Measurements from ENCODE around the gene CAPZB.

Gene CAPZB

DNA sequence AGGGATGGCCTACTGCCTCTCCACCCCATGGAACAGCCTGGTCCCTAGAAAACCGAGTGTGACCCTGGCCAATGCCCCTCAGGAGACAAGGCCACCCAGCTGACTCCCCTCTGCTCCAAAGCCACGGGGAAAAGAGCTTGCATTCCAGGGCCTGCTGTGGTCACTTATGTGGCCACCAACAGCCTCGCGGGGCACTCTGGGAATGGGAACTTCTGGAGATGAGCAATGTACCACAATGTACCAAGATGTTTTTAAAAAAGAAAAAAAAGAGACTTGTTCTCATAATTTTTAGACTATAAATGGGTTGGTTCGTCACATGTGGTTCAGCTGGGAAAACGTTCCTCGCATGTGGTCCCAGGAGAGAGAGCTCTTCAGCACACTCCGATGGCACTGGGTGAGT, 110.4 kb downstream of the CAPZB start:
- no peaks in the 10 kb centered on the region for H3K4me1 ChIP-seq
- no peak for DNase-seq (ENCODE audit: low spot score in 2 of 2)
- in situ Hi-C loops (cut with MboI; ENCODE audit: low sequenced_read_pairs): no loop called here
- no peaks in the 10 kb centered on the region for H3K27me3 ChIP-seq (ENCODE audit: low read depth)
- peaks cover 25% of the 10 kb centered on the region for H3K36me3 ChIP-seq (replicated peaks)
- H3K4me3 ChIP-seq: no peak overlapping the region
- no peaks in the 10 kb centered on the region for H3K9me3 ChIP-seq

DNA sequence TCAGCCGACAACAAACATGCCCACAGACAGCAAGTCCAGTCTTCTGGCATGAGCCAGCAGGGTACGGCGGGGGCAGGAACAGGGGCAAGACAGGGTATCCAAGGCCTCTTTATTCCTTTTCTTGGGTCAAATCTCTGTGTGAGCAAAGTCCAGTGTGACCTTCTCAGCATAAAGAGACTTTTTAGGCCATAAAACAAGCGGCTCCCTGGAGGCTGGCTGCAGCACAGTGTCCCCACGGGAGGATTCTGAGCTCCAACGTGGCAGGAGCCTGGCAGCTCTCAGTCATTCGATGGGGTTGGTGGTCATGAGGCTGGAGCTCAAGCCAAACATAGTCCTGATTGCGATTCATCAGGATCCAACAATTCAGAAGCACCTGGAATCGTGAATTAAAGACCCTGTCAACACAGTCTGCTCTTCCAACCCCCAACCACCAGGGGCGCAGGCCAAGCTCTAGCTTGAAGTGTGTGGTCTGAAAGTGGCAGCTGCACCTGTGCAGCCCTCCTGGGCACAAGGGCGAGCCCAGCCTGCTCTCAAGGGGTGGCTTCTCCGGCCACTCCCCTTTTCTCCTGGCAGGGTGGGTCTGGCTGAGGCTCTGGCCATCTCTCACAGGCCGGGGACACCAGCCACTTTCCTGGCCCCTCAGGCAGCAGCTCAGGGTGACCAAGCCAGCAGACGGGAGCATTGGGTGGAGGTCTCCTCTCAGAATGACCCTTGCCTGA, 111.1 kb downstream of the CAPZB start:
- Histone ChIP-seq H3K4me1 (no peaks in the 10 kb centered on the region), H3K9me3 (no peaks in the 10 kb centered on the region), H3K27me3 (ENCODE audit: low read depth) (no peaks in the 10 kb centered on the region), H3K36me3 (replicated peaks) (peaks cover 24% of the 10 kb centered on the region), H3K4me3 (no peak overlapping the region)
- in situ Hi-C loops (cut with MboI; ENCODE audit: low sequenced_read_pairs): no loop called here
- DNase-seq (ENCODE audit: low spot score in 2 of 2): no peak

DNA sequence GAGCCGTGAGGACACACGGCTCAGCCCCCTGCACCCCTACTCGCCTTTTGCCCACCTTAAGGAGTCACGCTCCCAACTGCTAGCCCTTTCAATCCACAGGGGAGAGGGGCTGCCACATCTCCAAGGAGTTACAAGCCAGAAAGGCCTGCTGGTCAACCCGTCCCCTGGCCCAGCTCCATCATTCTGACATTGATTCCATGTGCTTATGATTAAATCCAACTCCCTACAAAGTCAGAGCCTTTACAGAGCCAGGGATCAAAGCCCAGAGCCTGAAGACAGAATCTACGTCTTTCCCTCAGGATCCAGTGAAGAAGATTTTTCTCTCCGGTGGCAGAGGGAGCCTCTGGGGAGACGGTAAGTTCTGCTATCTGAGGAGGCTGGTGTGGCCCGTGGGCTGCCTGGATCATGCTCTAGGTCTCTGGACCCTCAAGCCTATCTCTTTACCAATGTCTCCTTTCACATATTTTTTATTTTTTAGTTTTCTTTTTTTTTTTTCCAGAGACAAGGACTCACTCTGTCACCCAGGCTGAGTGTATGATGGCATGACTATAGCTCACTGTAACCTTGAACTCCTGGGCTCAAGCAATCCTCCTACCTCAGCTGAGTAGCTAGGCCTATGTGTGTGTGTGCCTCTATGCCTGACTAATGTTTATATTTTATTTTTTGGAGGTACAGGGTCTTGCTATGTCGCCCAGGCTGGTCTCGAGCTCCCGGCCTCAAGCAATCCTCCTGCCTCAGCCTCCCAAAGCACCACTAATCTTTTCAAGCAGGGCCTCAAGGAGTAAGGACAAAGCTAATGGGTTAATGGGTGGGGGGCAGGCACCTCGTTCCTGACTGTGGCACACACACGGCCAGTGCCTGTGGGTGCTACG, 111.9 kb downstream of the CAPZB start:
- Histone ChIP-seq H3K27me3 (ENCODE audit: low read depth) (no peaks in the 10 kb centered on the region), H3K36me3 (replicated peaks) (peaks cover 22% of the 10 kb centered on the region), H3K4me1 (no peaks in the 10 kb centered on the region), H3K4me3 (no peak overlapping the region), H3K9me3 (no peaks in the 10 kb centered on the region)
- DNase-seq (ENCODE audit: low spot score in 2 of 2): no peak
- in situ Hi-C loops (cut with MboI; ENCODE audit: low sequenced_read_pairs): no loop called here

DNA sequence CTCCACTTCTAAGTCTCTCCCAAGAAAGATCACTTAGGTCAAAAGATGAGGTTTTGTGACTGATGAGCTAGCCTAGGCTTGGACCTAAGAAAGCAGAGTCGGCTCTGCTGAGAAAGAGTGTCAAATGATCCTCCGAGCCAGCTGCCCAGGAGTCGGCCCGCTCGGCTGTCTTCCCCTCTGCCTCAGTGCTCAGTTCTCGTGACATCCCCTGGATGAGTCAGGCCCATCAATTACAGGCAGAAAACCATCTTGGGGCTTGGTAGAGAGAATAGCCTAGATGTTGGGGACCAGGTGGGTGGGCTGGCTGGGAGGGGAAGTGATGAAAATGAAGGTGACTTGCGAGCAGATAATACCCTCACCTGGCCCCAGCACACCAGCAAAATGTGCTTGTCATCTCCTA, 112.7 kb downstream of the CAPZB start:
- Histone ChIP-seq H3K9me3 (no peaks in the 10 kb centered on the region), H3K36me3 (replicated peaks) (peaks cover 13% of the 10 kb centered on the region), H3K4me3 (no peak overlapping the region), H3K27me3 (ENCODE audit: low read depth) (no peaks in the 10 kb centered on the region), H3K4me1 (no peaks in the 10 kb centered on the region)
- DNase-seq (ENCODE audit: low spot score in 2 of 2): no peak
- in situ Hi-C loops (cut with MboI; ENCODE audit: low sequenced_read_pairs): no loop called here

DNA sequence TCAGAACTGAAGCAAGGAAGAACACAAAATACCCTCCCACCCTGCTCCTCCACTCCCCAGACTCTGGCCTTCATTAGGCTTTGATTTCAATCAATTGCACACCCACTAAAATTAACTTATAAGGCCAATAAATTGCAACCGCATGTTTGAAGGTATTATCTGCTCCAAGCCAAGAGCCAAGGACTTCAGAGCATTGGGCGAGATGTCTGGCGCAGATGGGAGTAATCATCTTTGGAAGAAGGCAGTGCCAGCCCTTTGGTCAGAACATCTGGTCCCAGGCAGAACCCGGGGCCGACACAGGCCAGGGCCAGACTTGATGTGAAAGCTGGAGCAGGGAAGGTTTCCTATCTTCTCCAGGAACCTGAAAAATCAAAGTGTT, 113.2 kb downstream of the CAPZB start:
- Histone ChIP-seq H3K4me1 (no peaks in the 10 kb centered on the region), H3K36me3 (replicated peaks) (peaks cover 9% of the 10 kb centered on the region), H3K9me3 (no peaks in the 10 kb centered on the region), H3K27me3 (ENCODE audit: low read depth) (no peaks in the 10 kb centered on the region), H3K4me3 (no peak overlapping the region)
- no peak for DNase-seq (ENCODE audit: low spot score in 2 of 2)
- in situ Hi-C loops (cut with MboI; ENCODE audit: low sequenced_read_pairs): no loop called here

DNA sequence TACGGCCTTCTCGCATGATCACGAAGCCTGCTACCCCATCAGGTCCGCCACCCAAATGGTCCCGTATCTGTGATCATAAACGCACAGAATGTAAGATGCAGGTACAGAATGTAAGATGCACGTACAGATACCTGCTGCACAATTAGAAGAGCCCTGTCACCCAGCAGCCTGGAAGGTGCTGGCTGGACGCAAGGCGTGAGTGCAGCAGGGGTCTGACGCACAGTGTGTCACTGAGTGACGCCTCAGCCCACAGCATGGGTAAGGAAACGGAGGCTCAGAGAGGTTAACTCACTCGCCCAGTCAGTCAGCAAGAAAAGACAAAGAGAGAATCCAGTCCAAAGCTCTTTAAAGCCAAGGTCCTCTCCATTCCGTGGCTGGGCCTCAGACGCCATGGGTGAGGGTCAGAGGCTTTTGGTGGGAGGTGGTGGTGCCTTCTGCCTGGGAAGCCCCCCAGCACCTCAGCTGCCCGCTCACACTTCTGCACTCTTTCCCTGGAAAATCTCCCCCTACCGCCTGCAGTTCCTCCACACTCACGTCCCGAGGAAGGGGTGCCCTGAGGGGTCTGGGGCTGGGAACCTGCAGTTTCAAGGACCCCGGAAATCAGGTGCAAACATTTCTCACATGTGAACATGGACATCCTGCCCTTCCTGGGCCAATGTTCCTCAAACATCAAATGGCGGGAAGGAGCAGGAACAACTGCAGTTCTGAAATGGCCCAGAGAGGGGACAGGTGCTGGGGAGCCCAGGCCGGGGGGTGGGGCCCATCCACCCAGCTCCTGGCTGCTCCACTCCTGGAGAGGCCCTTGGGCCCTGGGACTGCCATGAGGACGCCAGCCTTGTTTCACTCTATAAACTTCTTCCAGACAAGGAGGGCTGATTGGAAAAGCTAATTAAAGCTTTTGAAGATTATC, 113.9 kb downstream of the CAPZB start:
- H3K36me3 ChIP-seq (replicated peaks): peaks cover 2% of the 10 kb centered on the region
- H3K4me3 ChIP-seq: no peak overlapping the region
- H3K4me1 ChIP-seq: no peaks in the 10 kb centered on the region
- in situ Hi-C loops (cut with MboI; ENCODE audit: low sequenced_read_pairs): no loop called here
- DNase-seq (ENCODE audit: low spot score in 2 of 2): no peak
- no peaks in the 10 kb centered on the region for H3K9me3 ChIP-seq
- H3K27me3 ChIP-seq (ENCODE audit: low read depth): no peaks in the 10 kb centered on the region

DNA sequence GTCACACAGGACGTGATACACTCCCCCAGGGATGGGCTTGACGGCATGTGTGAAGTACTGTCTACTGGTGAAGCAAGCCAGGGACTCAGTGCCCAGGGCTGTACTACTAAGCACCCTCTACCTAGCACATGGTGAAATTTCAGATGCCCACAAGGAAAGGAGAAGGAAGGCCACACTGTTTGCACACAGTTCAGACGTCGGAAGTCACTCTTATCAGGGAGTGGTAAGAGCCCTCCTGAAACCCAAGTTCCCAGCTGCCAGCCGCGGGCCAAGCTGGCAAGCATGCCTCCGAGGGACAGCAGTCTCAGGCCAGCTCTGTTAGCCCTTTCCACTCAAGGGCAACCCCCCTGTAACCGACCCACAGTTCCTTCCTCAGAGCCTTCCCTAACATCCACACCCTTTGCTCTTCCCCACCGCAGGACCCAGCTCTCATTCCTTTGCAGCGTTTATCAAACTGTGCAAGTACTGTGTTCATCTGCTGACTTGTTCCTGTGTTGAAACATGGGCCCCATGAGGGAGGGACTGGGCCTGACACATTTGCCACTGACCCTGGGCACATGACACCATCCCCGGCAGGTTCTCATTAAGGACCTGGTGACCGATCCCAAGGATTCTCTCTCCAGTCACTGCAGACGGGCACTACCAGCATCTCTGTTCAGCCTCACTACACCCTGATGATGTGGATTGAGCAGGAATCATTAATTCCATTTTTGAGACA, 114.7 kb downstream of the CAPZB start:
- Histone ChIP-seq H3K9me3 (no peaks in the 10 kb centered on the region), H3K36me3 (replicated peaks) (no peaks in the 10 kb centered on the region; the same call in 1 of the 2 replicates), H3K27me3 (ENCODE audit: low read depth) (no peaks in the 10 kb centered on the region), H3K4me1 (no peaks in the 10 kb centered on the region), H3K4me3 (no peak overlapping the region)
- in situ Hi-C loops (cut with MboI; ENCODE audit: low sequenced_read_pairs): no loop called here
- no peak for DNase-seq (ENCODE audit: low spot score in 2 of 2)

DNA sequence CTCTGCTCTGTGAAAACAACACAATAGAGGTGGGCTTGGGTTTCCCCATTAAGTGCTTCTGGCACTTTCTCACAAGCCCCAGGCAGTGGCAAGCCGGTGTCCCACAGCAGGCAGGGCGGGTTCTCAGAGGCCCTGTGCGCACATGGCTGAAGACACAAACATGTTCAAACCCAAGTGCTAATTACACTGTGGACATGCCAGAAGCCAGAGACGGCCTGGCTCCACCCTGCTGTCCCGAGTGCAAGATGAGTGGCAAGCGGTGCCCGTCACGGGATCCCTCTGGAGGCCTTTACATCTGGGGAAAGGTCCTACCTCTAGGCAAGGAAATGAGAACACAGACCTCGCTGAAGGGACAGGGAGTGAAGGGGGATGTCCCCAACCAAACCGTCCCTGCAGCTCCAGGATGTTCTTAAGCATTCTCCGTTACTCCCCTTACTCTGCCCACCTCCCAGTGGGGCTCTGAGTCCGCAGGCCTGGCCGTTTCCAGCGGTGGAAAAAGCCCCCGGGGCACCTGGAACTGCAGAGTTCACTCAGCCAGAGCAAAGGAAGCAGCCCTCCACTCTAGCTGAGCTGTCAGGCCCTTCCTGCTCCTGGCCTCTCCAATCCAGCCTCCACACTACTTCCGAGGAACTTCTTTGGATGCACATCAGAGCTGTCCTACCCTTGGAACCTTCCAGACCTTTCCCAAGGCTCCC, 115.8 kb downstream of the CAPZB start:
- no peak for DNase-seq (ENCODE audit: low spot score in 2 of 2)
- H3K4me1 ChIP-seq: no peaks in the 10 kb centered on the region
- no peaks in the 10 kb centered on the region for H3K36me3 ChIP-seq (replicated peaks)
- in situ Hi-C loops (cut with MboI; ENCODE audit: low sequenced_read_pairs): no loop called here
- H3K4me3 ChIP-seq: no peak overlapping the region
- H3K27me3 ChIP-seq (ENCODE audit: low read depth): no peaks in the 10 kb centered on the region
- H3K9me3 ChIP-seq: no peaks in the 10 kb centered on the region

DNA sequence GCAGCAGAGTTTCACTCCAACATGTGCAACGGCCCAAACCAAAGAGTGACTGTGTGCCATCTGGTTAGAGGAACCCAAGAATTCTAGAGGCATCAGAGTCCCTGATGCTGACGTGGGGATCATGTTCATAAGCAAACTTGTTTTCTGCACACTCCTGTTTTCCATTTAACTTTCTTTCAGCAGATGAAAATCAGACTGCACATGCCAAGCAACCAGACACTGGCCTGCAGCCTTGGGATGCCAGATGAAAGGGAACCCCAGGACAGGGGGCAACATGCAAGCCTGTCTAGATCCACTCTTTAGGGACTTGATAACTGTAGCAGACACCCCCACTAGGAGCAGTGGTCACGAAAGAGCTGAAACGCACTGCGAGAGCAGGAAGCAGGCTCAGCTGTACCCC, 116.4 kb downstream of the CAPZB start:
- in situ Hi-C loops (cut with MboI; ENCODE audit: low sequenced_read_pairs): no loop called here
- no peaks in the 10 kb centered on the region for H3K27me3 ChIP-seq (ENCODE audit: low read depth)
- H3K4me3 ChIP-seq: no peak overlapping the region
- no peaks in the 10 kb centered on the region for H3K9me3 ChIP-seq
- no peak for DNase-seq (ENCODE audit: low spot score in 2 of 2)
- H3K4me1 ChIP-seq: no peaks in the 10 kb centered on the region
- H3K36me3 ChIP-seq (replicated peaks): no peaks in the 10 kb centered on the region

DNA sequence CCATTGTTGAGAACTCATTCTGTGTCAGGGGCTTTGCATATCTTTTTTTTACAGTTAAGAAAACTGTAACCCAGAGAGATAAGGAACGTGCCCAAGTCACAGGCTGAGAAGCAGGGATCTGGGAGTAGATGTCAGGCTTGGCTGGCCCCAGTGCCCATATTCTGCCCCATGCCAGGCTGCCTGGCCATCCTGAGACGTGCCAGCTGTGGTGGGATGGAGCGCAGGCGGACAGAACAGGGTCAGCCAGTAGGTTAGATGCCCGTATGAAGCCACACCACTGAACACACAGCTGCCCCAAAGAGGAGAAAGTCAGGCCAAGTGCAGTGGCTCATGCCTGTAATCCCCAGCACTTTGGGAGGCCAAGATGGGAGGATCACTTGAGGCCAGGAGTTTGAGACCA, 117.3 kb downstream of the CAPZB start:
- no peaks in the 10 kb centered on the region for H3K27me3 ChIP-seq (ENCODE audit: low read depth)
- no peaks in the 10 kb centered on the region for H3K36me3 ChIP-seq (replicated peaks)
- no peak for DNase-seq (ENCODE audit: low spot score in 2 of 2)
- H3K9me3 ChIP-seq: no peaks in the 10 kb centered on the region
- H3K4me1 ChIP-seq: no peaks in the 10 kb centered on the region
- in situ Hi-C loops (cut with MboI; ENCODE audit: low sequenced_read_pairs): no loop called here
- no peak overlapping the region for H3K4me3 ChIP-seq

DNA sequence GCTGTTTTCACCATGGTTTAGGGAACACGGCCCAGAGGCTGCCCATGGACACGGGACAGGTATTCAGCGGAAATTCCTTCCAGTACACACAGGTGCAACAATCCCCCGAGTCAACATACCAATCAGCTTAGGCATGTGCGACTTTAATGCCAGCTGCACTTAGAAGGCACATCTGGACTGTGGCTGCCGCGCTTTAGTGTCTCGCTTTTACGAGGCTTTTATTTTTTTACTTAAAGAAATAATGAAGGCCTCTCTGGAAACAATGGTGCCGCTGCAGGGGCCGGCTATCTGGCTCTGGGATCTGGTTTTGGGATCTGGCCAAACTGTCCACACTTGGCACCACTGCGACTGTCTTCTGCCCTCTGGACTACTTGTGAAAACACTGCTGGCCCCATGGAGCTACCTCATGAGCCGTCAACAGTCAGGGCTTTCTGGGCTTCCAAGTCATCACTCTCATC, 117.7 kb downstream of the CAPZB start:
- in situ Hi-C loops (cut with MboI; ENCODE audit: low sequenced_read_pairs): no loop called here
- H3K4me1 ChIP-seq: no peaks in the 10 kb centered on the region
- no peaks in the 10 kb centered on the region for H3K36me3 ChIP-seq (replicated peaks)
- H3K9me3 ChIP-seq: no peaks in the 10 kb centered on the region
- no peak for DNase-seq (ENCODE audit: low spot score in 2 of 2)
- H3K27me3 ChIP-seq (ENCODE audit: low read depth): no peaks in the 10 kb centered on the region
- no peak overlapping the region for H3K4me3 ChIP-seq

DNA sequence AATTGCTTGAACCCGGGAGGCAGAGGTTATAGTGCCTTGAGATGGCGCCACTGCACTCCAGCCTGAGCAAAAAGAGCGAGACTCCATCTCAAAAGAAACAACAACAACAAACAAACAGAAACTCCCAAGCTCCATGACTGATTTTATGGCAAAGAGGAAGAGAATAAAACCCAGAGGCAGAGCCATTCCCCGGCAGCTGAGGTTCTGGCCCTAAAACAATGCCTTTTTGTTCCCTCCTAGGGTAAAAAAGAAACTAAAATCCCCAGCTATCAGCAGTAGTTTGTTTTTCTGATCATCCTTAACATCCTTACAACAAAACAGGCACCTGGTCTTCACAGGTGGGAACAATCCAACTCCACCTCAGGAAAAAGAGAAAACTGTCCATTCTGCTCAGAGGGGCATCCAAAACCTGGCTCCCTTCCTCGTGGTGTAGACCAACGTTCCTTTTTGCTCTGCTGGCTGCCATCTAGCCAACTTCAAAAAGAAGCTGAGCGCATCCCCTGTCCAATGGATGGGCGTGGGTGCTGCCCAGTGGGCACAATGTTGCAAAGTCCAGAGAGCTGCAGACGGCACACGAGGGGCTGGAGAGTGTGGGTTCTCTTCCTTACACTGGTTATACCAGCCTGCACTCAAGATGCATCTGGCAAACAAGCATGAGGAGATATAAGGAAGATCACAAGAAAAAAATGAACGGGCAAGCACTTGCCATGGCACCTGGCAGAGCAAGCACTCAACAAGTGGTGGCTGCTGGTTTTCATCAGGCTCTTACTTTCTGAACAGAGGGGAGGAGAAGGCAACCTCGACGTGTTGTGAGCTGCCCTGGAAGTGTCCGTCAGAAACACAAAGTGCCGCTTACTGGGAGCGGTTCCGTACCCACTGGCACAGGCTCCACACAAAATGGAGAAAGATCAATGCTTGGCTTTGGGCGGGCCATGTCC, 118.5 kb downstream of the CAPZB start:
- in situ Hi-C loops (cut with MboI; ENCODE audit: low sequenced_read_pairs): no loop called here
- H3K27me3 ChIP-seq (ENCODE audit: low read depth): no peaks in the 10 kb centered on the region
- DNase-seq (ENCODE audit: low spot score in 2 of 2): no peak
- no peaks in the 10 kb centered on the region for H3K9me3 ChIP-seq
- H3K4me3 ChIP-seq: no peak overlapping the region
- H3K4me1 ChIP-seq: no peaks in the 10 kb centered on the region
- H3K36me3 ChIP-seq (replicated peaks): no peaks in the 10 kb centered on the region

Measured in HAP-1 (cell line).